PFSK-1 (cell line): ENCODE measurements around the gene LRP2.

Source experiments
- FOXP2 ChIP-seq: optimal IDR thresholded peaks from 2 replicates; pipeline ENCODE3; 2011; ENCODE audit warnings: borderline replicate concordance, control low read depth, inconsistent platforms; ENCODE audit not compliant: insufficient read depth; ENCODE audit errors: extremely low read length, extremely low read depth
- POLR2AphosphoS5 ChIP-seq: IDR thresholded peaks from 2 replicates; pipeline ENCODE4 v1.6.1; 2012; ENCODE audit warnings: low read depth, mild to moderate bottlenecking, control low read depth, low read length, moderate library complexity
- SIN3A ChIP-seq: IDR thresholded peaks from 2 replicates; pipeline ENCODE4 v1.6.1; 2012; ENCODE audit warnings: mild to moderate bottlenecking, low read length, moderate library complexity, borderline replicate concordance; ENCODE audit not compliant: insufficient read depth
- TAF1 ChIP-seq: IDR thresholded peaks from 2 replicates; pipeline ENCODE4 v1.6.1; 2012; ENCODE audit warnings: low read length, control low read depth, borderline replicate concordance; ENCODE audit not compliant: insufficient read depth
- TF ChIP-seq, protein P1 (sequence below), 2 experiments: IDR thresholded peaks; 2 replicates each; pipeline versions ENCODE4 v1.6.1 to v1.8.0; 2011 to 2012; ENCODE audit warnings: low read depth in 2 of 2, low read length in 2 of 2, control low read depth in 1 of 2, inconsistent platforms in 1 of 2, mild to moderate bottlenecking in 1 of 2, moderate library complexity in 1 of 2; ENCODE audit not compliant: insufficient read depth in 1 of 2

Gene LRP2

DNA sequence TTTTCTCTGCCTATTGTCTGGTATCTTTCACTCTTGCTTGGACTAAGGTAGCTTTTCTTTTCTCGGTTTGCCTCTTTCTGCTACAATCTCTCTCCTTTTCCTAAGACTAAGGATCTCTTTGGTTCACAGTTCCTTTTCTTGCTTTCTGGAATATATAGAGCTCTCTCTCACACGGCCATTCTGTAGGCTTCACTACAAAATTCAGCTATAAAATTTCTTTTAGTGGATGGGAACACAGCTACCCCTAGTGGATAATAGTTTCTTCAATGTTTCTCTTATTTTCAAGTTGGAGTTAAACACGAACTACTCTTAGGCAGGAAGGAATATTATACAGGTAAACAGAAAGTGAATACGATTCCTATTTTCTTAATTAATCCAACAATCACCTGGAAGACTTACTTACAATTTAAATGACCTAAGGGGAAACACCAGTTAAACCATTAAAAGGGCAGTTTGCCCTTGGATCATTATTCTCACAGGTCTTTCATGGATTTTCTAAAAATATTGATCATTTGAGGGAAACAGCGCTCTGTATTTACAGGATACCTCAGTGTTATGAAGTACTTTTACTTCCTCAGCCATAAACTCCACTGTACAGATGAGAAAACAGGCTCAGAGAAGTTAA lies 140.5 kb downstream of the LRP2 start:
- TF ChIP-seq, protein P1, sequence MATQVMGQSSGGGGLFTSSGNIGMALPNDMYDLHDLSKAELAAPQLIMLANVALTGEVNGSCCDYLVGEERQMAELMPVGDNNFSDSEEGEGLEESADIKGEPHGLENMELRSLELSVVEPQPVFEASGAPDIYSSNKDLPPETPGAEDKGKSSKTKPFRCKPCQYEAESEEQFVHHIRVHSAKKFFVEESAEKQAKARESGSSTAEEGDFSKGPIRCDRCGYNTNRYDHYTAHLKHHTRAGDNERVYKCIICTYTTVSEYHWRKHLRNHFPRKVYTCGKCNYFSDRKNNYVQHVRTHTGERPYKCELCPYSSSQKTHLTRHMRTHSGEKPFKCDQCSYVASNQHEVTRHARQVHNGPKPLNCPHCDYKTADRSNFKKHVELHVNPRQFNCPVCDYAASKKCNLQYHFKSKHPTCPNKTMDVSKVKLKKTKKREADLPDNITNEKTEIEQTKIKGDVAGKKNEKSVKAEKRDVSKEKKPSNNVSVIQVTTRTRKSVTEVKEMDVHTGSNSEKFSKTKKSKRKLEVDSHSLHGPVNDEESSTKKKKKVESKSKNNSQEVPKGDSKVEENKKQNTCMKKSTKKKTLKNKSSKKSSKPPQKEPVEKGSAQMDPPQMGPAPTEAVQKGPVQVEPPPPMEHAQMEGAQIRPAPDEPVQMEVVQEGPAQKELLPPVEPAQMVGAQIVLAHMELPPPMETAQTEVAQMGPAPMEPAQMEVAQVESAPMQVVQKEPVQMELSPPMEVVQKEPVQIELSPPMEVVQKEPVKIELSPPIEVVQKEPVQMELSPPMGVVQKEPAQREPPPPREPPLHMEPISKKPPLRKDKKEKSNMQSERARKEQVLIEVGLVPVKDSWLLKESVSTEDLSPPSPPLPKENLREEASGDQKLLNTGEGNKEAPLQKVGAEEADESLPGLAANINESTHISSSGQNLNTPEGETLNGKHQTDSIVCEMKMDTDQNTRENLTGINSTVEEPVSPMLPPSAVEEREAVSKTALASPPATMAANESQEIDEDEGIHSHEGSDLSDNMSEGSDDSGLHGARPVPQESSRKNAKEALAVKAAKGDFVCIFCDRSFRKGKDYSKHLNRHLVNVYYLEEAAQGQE (IDR thresholded peaks at IDR 0.05; ENCODE audit: insufficient read depth in 1 of 2, low read depth in 2 of 2, low read length in 2 of 2), result no peak
- TF ChIP-seq SIN3A, result no peak
- no peak for TF ChIP-seq TAF1
- TF ChIP-seq FOXP2, result no peak
- no peak for TF ChIP-seq POLR2AphosphoS5

DNA sequence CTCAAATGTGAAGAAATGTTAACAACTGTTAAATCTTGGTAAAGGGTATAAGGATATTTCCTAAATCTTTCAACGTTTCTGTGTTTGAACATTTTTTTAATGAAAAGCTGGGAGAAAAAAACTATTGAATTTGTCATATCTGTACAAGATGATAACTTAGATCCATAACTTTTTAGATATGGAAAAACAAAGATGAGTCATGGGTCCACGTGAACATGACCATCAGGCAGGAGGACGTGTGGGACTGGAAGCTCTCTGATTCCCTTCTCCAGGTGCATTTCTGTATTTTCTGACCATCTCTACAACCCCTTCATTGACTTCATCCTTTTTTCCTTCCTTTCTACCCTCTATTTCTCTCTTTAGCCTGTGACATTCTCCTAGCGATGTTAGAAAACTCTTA lies 151.4 kb downstream of the LRP2 start:
- TF ChIP-seq, protein P1 (IDR thresholded peaks at IDR 0.05; ENCODE audit: insufficient read depth in 1 of 2, low read depth in 2 of 2, low read length in 2 of 2), result no peak
- TF ChIP-seq POLR2AphosphoS5 (no peak), SIN3A (no peak), FOXP2 (no peak), TAF1 (no peak)

DNA sequence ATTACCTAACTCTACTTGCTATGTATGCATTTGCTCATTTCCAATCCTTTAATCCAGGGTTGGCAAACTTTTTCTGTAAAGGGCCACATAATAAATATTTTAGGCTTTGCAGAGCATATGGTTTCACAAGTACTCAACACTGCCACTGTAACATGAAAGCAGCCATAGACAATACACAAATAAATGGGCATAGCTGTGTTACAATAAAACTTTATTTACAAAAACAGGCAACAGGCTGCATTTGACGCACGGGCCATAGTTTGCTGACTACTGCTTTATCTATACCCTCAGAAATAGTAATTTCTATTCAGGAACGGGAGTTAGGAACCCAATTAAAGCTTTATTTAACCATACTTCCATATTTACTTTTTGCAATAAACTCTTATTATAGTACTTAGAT lies 154.3 kb downstream of the LRP2 start:
- TF ChIP-seq FOXP2 (no peak), POLR2AphosphoS5 (no peak), TAF1 (no peak), SIN3A (no peak)
- TF ChIP-seq, protein P1 (IDR thresholded peaks at IDR 0.05; ENCODE audit: insufficient read depth in 1 of 2, low read depth in 2 of 2, low read length in 2 of 2), result no peak

DNA sequence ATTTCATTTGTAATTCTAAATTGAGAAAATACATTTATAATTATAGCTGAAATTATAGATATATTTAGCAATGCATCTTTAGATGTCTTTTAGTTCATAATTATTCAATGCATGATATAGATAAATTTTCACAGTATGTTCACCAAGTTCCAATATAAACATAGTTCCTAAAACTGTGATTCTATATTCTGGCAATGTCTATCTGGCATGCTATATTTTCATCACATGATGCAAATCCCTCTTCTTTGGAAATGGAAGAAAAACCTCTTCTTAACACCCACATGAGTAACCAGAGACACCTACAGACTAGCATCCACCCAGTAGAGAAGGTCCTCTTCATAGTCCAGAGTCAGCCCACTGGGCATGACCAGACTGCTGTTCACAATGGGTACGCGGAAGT lies 157.2 kb downstream of the LRP2 start:
- TF ChIP-seq, protein P1 (IDR thresholded peaks at IDR 0.05; ENCODE audit: insufficient read depth in 1 of 2, low read depth in 2 of 2, low read length in 2 of 2), result no peak
- TF ChIP-seq TAF1, result no peak
- TF ChIP-seq POLR2AphosphoS5, result no peak
- no peak for TF ChIP-seq FOXP2
- no peak for TF ChIP-seq SIN3A

DNA sequence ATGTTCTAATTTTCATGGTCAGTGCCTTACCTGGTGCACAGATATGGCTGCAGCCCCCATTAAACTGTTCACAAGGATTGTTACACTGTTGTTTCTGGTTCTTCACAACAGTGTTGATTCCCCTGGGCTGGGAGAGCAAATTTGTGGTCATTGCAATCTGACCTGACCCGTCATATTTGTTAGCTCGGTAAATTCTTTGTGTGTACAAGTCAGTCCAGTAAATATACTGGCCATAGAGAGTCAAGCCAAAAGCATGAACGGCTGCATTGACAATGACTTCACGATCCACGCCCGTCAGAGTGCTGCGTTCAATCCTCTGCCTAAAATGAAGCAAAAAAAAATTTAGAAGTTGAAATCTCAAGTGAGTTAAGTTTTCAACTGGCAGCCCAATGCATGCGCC lies 158.4 kb downstream of the LRP2 start:
- TF ChIP-seq, protein P1 (IDR thresholded peaks at IDR 0.05; ENCODE audit: insufficient read depth in 1 of 2, low read depth in 2 of 2, low read length in 2 of 2), result no peak
- TF ChIP-seq FOXP2 (no peak), POLR2AphosphoS5 (no peak), SIN3A (no peak), TAF1 (no peak)
